SK-N-SH treated with all-trans-retinoic acid at 6 μM for 48 hours (cell line): ENCODE data around the gene BRD1.

Source experiments
- ATAC-seq: fragments of 200-7000 bp; cut with Tn5 transposase; 3 replicates; pipeline ENCODE4 v1.9.1; 2020; ENCODE audit warnings: mild to moderate bottlenecking, moderate library complexity
- BACH2 ChIP-seq: fragments of 250-450 bp; sonication (Bioruptor Pico); IDR thresholded peaks from 2 replicates; pipeline ENCODE4 v1.9.0; 2021; ENCODE audit warnings: mild to moderate bottlenecking, borderline replicate concordance
- CREB5 ChIP-seq: fragments of 250-450 bp; sonication (Bioruptor Pico); IDR thresholded peaks from 2 replicates; pipeline ENCODE4 v1.5.1; 2020; ENCODE audit warnings: low read depth, mild to moderate bottlenecking, moderate library complexity
- CSDC2 ChIP-seq: fragments of 250-450 bp; sonication (Bioruptor Pico); IDR thresholded peaks from 2 replicates; pipeline ENCODE4 v1.5.0; 2020; ENCODE audit warnings: mild to moderate bottlenecking, moderate library complexity
- CSRNP3 ChIP-seq: fragments of 250-450 bp; sonication (Bioruptor Pico); IDR thresholded peaks from 2 replicates; pipeline ENCODE4 v1.5.1; 2021; ENCODE audit warnings: mild to moderate bottlenecking, moderate library complexity
- ESRRG ChIP-seq: fragments of 250-450 bp; sonication (Bioruptor Pico); IDR thresholded peaks from 2 replicates; pipeline ENCODE4 v1.6.1; 2021; ENCODE audit warnings: mild to moderate bottlenecking
- GLIS3 ChIP-seq: fragments of 250-450 bp; sonication (Bioruptor Pico); IDR thresholded peaks from 2 replicates; pipeline ENCODE4 v1.5.0; 2020; ENCODE audit warnings: mild to moderate bottlenecking, moderate library complexity
- ISL1 ChIP-seq: fragments of 250-450 bp; sonication (Bioruptor Pico); IDR thresholded peaks from 2 replicates; pipeline ENCODE4 v2.1.2; 2022; ENCODE audit warnings: mild to moderate bottlenecking, moderate library complexity
- OSR1 ChIP-seq: fragments of 250-450 bp; sonication (Bioruptor Pico); IDR thresholded peaks from 2 replicates; pipeline ENCODE4 v1.8.0; 2022; ENCODE audit warnings: moderate library complexity, mild to moderate bottlenecking, inconsistent platforms
- PATZ1 ChIP-seq: fragments of 250-450 bp; sonication (Bioruptor Pico); IDR thresholded peaks from 2 replicates; pipeline ENCODE4 v1.8.0; 2020; ENCODE audit warnings: mild to moderate bottlenecking, moderate library complexity, borderline replicate concordance
- POU6F1 ChIP-seq: fragments of 250-450 bp; sonication (Bioruptor Pico); IDR thresholded peaks from 2 replicates; pipeline ENCODE4 v1.8.0; 2021; ENCODE audit warnings: low read depth, mild to moderate bottlenecking, moderate library complexity, borderline replicate concordance
- RARB ChIP-seq: fragments of 250-450 bp; sonication (Bioruptor Pico); IDR thresholded peaks from 2 replicates; pipeline ENCODE4 v1.8.0; 2021; ENCODE audit warnings: mild to moderate bottlenecking, moderate library complexity
- TCF4 ChIP-seq: fragments of 250-450 bp; sonication (Bioruptor Pico); IDR thresholded peaks from 2 replicates; pipeline ENCODE4 v1.8.0; 2021; ENCODE audit warnings: mild to moderate bottlenecking, moderate library complexity, borderline replicate concordance
- TOX ChIP-seq: fragments of 250-450 bp; sonication (Bioruptor Pico); IDR thresholded peaks from 2 replicates; pipeline ENCODE4 v1.8.0; 2021; ENCODE audit warnings: mild to moderate bottlenecking, moderate library complexity, borderline replicate concordance
- TSHZ2 ChIP-seq: fragments of 250-450 bp; sonication (Bioruptor Pico); IDR thresholded peaks from 2 replicates; pipeline ENCODE4 v1.5.0; 2020; ENCODE audit warnings: mild to moderate bottlenecking, moderate library complexity
- ZC3H10 ChIP-seq: fragments of 250-450 bp; sonication (Bioruptor Pico); IDR thresholded peaks from 2 replicates; pipeline ENCODE4 v1.5.1; 2021; ENCODE audit warnings: mild to moderate bottlenecking, moderate library complexity
- ZFP3 ChIP-seq: fragments of 250-450 bp; sonication (Bioruptor Pico); IDR thresholded peaks from 2 replicates; pipeline ENCODE4 v1.5.0; 2020; ENCODE audit warnings: mild to moderate bottlenecking, moderate library complexity
- ZFP30 ChIP-seq: fragments of 450-650 bp; formaldehyde crosslinking; IDR thresholded peaks from 2 replicates; pipeline ENCODE4 v1.5.0; 2022; ENCODE audit warnings: mild to moderate bottlenecking, moderate library complexity
- ZNF565 ChIP-seq: fragments of 450-650 bp; formaldehyde crosslinking; conservative IDR thresholded peaks from 2 replicates; pipeline ENCODE4 v1.5.0; 2020; ENCODE audit warnings: low read depth, mild to moderate bottlenecking, moderate library complexity
- ZNF70 ChIP-seq: fragments of 450-650 bp; formaldehyde crosslinking; IDR thresholded peaks from 2 replicates; pipeline ENCODE4 v1.5.0; 2020; ENCODE audit warnings: mild to moderate bottlenecking, moderate library complexity
- ZNF8 ChIP-seq: fragments of 450-650 bp; formaldehyde crosslinking; IDR thresholded peaks from 2 replicates; pipeline ENCODE4 v1.5.0; 2020; ENCODE audit warnings: mild to moderate bottlenecking, moderate library complexity

Gene BRD1

GRCh38 chr22:49803737-49804375 is 23.8 kb downstream of the BRD1 start:
- no peak for TF ChIP-seq ZNF70
- TF ChIP-seq TSHZ2 (CRISPR knock-in tag), result no peak
- no peak for TF ChIP-seq CSRNP3 (CRISPR knock-in tag)
- TF ChIP-seq CREB5 (CRISPR knock-in tag), result no peak
- TF ChIP-seq TOX (CRISPR knock-in tag), result no peak
- no peak for TF ChIP-seq ZFP3 (CRISPR knock-in tag)
- TF ChIP-seq PATZ1 (CRISPR knock-in tag), result no peak
- TF ChIP-seq TCF4 (CRISPR knock-in tag), result no peak
- ATAC-seq, result no peak

- ATAC-seq, result no peak
- TF ChIP-seq RARB (CRISPR knock-in tag), result no peak
- no peak for TF ChIP-seq BACH2 (CRISPR knock-in tag)
- TF ChIP-seq ZFP3 (CRISPR knock-in tag), result no peak
- TF ChIP-seq CREB5 (CRISPR knock-in tag), result no peak
- TF ChIP-seq POU6F1 (CRISPR knock-in tag), result no peak
- TF ChIP-seq TCF4 (CRISPR knock-in tag), result no peak
- no peak for TF ChIP-seq OSR1 (CRISPR knock-in tag)
- TF ChIP-seq GLIS3 (CRISPR knock-in tag), result no peak
- TF ChIP-seq PATZ1 (CRISPR knock-in tag), result no peak
- no peak for TF ChIP-seq ZFP30 (CRISPR knock-in tag)
- TF ChIP-seq ZC3H10 (CRISPR knock-in tag), result no peak
- no peak for TF ChIP-seq ZNF565 (CRISPR knock-in tag)
- TF ChIP-seq ESRRG (CRISPR knock-in tag), result no peak
- no peak for TF ChIP-seq ZNF8 (CRISPR knock-in tag)
- TF ChIP-seq CSDC2, result no peak
- TF ChIP-seq ISL1 (CRISPR knock-in tag), result no peak
- no peak for TF ChIP-seq ZNF70
- TF ChIP-seq TSHZ2 (CRISPR knock-in tag), result no peak
- TF ChIP-seq TOX (CRISPR knock-in tag), result no peak
- TF ChIP-seq, all 23 proteins: peak for 0
These were observed 24.5 kb downstream of the BRD1 start for GRCh38 chr22:49803134-49803533.
